Measurements from ENCODE around the gene SLAMF6.

SLAMF6 gene

GRCh38 chr1:160455153-160455517 is 67.9 kb downstream of the SLAMF6 start:
- Histone ChIP-seq H3K27ac (no peak overlapping the region), H3K4me3 (no peak overlapping the region)
- TF ChIP-seq, protein P1, sequence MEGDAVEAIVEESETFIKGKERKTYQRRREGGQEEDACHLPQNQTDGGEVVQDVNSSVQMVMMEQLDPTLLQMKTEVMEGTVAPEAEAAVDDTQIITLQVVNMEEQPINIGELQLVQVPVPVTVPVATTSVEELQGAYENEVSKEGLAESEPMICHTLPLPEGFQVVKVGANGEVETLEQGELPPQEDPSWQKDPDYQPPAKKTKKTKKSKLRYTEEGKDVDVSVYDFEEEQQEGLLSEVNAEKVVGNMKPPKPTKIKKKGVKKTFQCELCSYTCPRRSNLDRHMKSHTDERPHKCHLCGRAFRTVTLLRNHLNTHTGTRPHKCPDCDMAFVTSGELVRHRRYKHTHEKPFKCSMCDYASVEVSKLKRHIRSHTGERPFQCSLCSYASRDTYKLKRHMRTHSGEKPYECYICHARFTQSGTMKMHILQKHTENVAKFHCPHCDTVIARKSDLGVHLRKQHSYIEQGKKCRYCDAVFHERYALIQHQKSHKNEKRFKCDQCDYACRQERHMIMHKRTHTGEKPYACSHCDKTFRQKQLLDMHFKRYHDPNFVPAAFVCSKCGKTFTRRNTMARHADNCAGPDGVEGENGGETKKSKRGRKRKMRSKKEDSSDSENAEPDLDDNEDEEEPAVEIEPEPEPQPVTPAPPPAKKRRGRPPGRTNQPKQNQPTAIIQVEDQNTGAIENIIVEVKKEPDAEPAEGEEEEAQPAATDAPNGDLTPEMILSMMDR (IDR thresholded peaks at IDR 0.05) = no peak
- DNase-seq (ENCODE audit: low spot score) = no peak

GRCh38 chr1:160454371-160455152 is 68.5 kb downstream of the SLAMF6 start:
- no peak overlapping the region for H3K4me3 ChIP-seq
- no peak for DNase-seq (ENCODE audit: low spot score)
- no peak overlapping the region for H3K27ac ChIP-seq
- TF ChIP-seq, protein P1 (IDR thresholded peaks at IDR 0.05) = no peak

GRCh38 chr1:160453443-160453842 is 69.6 kb downstream of the SLAMF6 start:
- DNase-seq (ENCODE audit: low spot score) = no peak
- Histone ChIP-seq H3K4me3 (no peak overlapping the region), H3K27ac (no peak overlapping the region)
- TF ChIP-seq, protein P1 (IDR thresholded peaks at IDR 0.05) = no peak

GRCh38 chr1:160451859-160452232 is 71.2 kb downstream of the SLAMF6 start:
- DNase-seq (ENCODE audit: low spot score) = no peak
- Histone ChIP-seq H3K4me3 (no peak overlapping the region), H3K27ac (no peak overlapping the region)
- TF ChIP-seq, protein P1 (IDR thresholded peaks at IDR 0.05) = no peak

DNA sequence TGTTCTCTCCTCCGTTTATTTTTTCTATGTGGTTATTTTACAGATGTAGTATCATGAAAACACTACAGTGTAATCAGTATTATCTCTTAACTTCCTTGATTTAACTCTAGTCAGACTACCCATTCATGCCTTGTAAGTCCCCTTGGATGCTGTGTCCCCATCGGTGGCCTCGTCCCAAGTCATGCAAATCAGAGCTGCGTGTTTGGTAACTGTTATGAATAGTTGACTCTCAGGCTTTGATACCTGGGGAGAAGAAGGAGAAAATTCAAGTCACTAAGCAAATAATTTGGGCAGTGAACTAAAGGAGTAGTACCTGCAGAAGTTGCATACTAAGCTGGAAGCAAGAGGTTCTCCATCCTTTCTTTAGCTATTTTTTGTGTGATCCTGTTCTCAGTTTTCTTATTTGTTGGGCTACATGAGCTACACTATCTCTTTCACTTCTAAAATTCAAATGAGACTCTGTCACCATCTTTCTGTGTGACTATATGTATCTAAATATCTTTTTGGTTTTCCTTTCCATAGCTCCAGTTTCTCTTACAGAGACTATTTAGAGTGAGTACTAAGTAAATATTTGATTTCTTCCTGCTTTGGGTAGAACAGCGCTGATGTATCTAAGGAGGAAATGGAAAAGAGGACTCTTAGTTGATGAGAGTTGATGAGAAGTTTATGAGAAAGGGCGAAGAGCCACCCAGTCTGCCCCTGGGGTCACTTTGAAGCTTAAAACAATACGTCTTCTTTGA is 71.8 kb downstream of the SLAMF6 start:
- Histone ChIP-seq H3K4me3 (no peak overlapping the region), H3K27ac (no peak overlapping the region)
- TF ChIP-seq, protein P1 (IDR thresholded peaks at IDR 0.05) = no peak
- DNase-seq (ENCODE audit: low spot score) = no peak

DNA sequence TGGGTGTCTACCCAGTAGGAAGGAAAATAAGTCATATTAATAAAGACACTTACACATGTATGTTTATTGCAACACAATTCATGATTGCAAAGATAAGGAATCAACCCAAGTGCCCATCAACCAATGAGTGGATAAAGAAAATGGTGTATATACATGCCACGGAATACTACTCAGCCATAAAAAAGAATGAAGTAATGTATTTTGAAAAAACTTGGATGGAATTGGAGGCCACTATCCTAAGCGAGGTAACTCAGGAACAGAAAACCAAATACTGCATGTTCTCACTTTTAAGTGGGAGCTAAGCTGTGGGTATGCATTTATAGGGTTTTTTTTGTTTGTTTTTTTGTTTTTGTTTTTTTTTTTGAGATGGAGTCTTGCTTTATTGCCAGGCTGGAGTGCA is 73.6 kb downstream of the SLAMF6 start:
- Histone ChIP-seq H3K4me3 (no peak overlapping the region), H3K27ac (no peak overlapping the region)
- TF ChIP-seq, protein P1 (IDR thresholded peaks at IDR 0.05) = no peak
- no peak for DNase-seq (ENCODE audit: low spot score)
